D721Med (cell line): ENCODE results near the gene KREMEN1.

ENCODE experiments used
- DNase-seq: peaks from one replicate; pipeline ENCODE4 v3.0.0; 2011; ENCODE audit warnings: low spot score; ENCODE audit not compliant: insufficient read length
- FAIRE-seq: peaks from 2 replicates; lab custom pipeline; 2011; peaks lifted over from hg19 to GRCh38; lab: Jason Lieb, UNC
- CTCF ChIP-seq: IDR thresholded peaks from 2 replicates; pipeline ENCODE4 v1.5.1; 2012; ENCODE audit warnings: mild to moderate bottlenecking, control low read depth; ENCODE audit not compliant: insufficient read depth; ENCODE audit errors: missing control alignments

The KREMEN1 gene

DNA sequence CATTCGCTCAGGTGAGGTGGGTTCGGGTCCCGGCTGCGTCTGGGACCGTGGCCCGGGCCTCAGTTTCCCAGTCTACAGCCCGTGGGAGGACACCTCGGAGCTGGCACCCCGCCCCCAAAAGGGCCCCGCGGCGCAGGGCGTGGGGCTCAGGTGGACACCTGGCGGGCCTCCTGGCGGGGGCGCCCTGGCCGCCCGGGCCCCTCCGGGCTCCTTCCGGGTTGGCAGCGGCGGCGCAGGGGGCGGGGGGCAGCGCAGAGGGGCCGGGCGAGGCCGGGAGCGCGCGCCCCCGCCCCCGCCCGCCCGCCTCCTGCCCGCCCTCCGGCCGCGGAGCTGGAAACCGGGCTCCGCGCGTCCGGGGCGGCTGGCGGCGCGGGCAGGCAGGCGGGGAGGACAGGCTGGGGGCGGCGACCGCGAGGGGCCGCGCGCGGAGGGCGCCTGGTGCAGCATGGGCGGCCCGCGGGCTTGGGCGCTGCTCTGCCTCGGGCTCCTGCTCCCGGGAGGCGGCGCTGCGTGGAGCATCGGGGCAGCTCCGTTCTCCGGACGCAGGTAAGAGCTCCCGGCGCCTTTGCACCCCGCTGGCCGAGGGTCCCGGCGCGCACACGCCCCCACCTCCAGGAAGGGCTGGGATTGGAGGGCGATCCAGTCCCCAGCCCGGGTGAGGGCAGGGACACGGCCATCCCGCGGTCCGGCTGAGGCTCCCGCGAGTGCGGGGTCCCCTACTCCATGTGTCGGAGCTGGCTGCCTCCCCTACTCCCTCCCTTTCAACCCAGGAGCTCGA, 132.9 kb downstream of the KREMEN1 start, which contains the start of gene EMID1:
Gene EMID1 (plus strand): TSS at position 303 of the 778 bp plus-strand sequence. CDS start 143 bp downstream, at position 446.
- no peak for DNase-seq

DNA sequence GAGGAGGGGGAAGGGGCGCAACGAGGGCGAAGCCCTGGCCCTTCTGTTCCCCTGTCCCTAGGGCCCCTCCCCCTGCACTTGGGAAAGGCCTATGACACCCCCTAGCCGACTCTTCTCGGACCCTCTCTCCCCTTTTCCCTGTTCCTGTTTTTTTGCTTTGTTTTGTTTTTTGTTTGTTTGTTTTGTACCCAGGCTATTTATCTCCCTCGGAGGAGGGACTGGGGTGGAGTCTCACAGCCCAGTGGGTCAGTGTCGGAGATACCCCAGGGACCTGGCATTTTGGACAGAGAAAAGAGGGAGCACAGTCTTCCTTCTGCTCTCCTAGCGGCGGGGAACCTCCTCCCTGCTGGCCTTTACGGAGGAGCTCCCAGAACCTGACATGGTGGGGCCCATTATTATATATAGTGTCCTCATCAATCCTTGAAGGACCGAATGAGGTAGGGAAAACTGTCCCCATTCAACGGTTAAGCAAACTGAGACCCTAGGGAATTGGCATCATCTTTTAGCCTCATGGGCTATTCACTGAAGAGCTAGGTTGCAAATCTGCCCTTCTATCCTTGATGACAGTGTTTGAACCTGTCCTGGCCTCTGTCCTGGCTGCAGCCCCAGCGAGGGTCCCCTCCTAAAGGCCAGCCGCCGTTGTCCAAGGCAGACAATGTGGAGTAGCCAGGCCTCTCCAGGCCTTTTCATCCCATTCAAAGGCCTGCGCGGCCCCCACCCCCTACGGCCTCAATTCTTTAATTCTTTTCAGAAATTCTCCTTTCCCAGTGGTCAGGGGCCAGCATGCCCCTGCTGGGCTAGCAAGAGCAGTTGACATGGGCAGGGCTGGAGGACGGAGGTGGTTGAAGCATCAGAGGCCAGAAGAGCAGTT, 133.8 kb downstream of the KREMEN1 start:
- no peak for DNase-seq
- FAIRE-seq: no peak
- no peak for TF ChIP-seq CTCF

More for the DNA sequence above, 132.9 kb downstream of the KREMEN1 start, which contains the start of gene EMID1:
- FAIRE-seq: no peak
- TF ChIP-seq CTCF: peak; percentile 8

DNA sequence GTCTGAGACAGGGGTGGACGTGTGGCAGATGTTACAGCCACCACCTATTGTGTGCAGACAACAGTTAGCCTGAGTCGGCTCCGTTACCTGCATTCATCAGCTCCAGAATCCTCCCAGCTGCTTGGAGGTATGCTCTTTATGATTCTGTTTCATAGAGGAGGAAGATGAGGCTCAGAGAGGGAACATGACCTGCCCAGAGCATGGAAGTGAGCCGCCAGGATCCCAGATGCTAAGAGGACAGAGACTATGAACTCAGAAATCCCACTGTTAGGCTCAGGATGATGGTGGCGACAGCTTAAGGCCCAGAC, 134.4 kb downstream of the KREMEN1 start:
- no peak for TF ChIP-seq CTCF
- DNase-seq (no peak), FAIRE-seq (no peak)

DNA sequence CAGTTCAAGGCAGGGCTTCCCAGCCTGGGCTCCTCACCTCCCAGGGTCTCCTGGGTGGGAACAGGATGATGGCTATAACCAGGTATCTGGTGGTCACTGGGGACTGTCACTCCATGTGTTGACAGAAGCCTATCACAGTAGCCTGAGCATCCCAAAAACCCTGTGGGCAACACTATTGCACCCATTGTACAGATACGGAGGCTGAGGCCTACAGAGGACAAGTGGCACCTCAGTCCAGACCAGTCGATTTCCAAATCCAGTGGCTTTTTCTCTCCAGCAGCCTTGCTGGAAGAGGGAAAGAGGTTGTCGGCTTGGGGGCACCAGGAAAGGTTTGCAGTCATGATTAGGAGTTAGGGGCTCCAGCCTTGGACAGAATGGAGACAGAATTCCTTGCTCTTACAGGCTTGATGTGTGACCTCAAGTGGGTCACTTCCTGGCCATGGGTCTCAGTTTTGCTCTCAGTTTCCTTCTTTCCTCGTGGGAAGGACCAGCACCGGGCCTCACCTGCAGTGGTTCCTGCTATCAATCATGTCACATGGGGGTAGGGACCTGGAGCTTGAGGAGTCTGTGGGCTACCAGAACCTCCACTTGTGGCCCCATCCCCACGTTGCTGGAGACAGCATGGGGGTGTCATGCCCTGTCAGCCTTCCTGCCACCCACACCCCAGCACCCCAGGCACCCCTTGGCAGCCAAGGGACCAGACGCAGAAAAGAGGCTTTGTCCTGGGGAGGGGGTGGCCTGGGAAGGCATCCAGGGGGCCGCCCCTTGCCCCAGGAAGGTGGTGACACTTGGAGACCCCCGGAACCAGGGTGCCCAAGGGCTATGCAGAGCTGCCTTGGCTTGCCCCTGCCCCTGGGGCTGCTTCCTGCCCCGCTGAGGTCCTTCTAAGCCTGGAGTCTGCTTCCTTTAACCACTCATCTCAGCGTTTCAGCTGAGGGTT, 135.0 kb downstream of the KREMEN1 start:
- no peak for TF ChIP-seq CTCF
- no peak for DNase-seq
- no peak for FAIRE-seq

DNA sequence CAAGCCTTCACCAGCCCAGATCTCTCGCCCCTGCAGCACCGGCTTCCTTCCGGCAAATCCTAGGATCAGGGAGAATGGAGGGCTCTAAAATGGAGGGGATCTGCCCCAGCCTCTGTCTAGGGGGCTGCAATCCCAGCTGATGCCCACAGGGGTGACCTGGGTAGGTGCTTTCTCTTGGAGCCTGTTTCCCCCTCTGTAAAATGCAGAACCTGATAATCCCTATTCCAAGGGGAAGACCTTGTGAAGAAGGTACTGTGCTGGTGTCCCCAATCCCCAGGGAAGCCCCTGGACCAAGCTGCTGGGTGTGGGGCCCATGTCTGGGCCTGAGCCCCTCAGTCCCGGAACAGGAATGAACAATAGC, 135.6 kb downstream of the KREMEN1 start:
- FAIRE-seq (no peak), DNase-seq (no peak)
- no peak for TF ChIP-seq CTCF

DNA sequence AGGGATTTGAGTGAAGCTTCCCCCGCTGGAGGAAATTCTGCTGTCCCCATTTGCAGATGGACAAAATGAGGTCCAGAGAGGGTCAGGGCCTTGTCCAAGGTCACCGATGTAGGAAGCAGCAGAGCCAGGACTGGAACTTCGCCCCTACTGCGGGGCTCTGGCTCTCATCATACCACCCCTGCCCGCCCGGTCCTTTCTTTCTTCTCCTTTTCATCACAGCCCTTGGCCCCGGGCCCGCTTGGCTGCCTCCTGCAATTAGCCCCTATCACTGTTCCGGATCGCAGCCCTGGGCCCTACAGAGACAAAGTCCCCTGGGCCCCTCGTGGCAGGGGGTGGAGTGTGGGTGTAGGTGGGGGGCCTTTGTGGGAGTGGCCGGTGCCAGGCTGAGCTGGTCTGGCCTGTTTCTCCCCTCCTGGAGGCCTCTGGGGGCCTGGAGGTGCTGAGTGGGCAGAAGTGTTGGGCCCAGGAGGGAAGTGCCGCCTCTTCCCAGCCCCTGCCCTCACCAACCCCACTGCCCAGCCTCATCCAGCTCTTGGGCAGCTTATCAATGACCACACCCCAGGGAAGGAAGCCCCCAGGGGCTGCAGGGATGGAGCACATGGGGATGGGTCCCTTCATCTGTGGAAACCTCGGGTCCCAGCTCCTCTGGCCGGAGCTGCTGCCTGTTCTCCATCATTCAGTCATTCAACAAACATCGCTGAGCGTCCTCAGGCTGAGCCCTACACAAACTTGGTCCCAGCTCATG, 136.2 kb downstream of the KREMEN1 start:
- no peak for DNase-seq
- TF ChIP-seq CTCF: no peak
- no peak for FAIRE-seq
